HG03196 (cell line): ENCODE results near the gene IFNAR1.
A peak's percentile ranks its signal among the peaks of the same experiment; 100 is the strongest.
"Not testable (repeated sequence)": the region's sequence is repeated elsewhere in the genome, so short reads cannot be mapped to it uniquely, and the experiment has no call there.

ENCODE experiments used
- ATAC-seq: cut with Tn5 transposase; IDR thresholded peaks from one replicate; pipeline ENCODE4 v1.9.1; 2021; ENCODE audit not compliant: unreplicated experiment

IFNAR1 gene

DNA sequence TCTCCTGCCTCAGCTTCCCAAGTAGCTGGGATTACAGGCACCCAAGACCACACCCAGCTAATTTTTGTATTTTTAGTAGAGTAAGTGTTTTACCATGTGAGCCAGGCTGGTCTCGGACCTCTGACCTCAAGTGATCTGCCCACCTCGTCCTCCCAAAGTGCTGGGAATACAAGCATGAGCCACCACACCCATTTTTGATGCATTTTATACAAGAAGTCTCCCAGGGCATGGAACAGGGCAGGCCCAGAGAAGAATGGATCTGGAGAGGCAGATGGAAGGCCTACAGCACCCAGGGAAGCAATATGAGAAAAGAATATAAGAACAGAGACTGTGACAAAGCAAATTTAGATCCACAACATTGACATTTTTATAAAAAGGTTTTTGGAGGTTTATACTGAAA is 18.8 kb upstream of the IFNAR1 start:
- ATAC-seq, result no peak

DNA sequence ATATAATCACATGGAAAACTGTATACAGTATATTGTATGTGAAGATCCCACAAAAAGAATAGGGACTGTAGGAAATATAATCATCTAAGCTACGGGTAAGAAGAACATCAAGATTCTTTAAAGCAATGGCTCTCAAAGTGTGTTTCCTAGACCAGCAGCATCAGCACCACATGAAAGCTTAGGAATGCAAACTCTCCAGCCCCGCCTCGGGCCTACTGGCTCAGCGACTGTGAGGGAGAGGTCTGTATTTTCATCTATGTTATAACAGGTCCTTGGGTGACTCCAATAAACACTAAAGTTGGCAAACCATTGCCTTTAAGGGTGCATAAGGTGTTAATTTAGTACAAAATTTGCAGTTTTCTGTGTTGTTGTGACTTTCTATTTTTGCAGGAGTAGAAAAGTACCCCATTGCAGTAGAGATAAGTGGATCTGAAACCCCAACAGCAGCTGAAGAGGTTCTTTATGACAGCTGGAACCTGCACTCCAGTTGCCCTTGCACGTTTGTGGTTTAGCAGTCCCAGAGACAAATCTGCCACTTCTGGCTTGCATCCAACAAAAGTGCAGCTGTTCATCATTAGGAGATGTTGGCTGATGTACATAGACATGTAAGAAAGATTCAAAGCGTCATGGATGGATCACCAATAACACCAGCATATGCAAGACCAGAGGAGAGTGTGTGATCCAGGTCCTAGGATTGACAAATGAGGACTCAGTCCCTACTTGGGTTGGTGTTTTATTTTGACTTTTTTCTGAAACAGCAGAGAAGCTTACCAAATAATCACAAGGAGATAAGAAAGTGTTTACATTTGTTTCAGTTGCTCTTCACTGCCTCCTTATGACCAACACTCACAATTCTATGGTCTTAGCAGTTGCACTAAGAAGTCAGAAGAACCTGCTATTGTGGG is 15.9 kb upstream of the IFNAR1 start:
- peak; percentile 72 for ATAC-seq

GRCh38 chr21:33309778-33310177 is 15.0 kb upstream of the IFNAR1 start:
- no peak for ATAC-seq

- no peak for ATAC-seq
Observed at GRCh38 chr21:33312121-33312520, 12.6 kb upstream of the IFNAR1 start.

GRCh38 chr21:33313183-33313582 is 11.6 kb upstream of the IFNAR1 start:
- no peak for ATAC-seq

GRCh38 chr21:33313611-33314010 is 11.2 kb upstream of the IFNAR1 start:
- ATAC-seq, result no peak

DNA sequence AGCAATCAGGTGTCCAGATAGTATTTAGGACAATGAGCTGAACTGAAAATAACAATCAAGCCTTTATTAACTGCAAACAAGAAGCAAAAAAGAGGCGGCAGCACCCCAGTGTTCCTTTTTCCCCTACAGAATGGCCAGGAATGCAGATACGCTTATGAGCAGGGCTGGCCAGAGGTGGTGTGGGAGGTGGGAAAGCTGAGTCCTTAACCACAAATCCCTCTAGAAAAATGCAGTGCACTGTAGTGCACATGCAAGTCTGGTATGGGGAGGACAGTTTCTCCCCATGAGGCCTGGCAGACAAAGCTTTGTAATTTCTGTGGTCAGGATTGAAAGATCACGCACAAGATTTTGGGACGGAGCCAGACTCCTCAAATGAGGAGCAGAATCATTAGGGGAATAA is 10.7 kb upstream of the IFNAR1 start:
- ATAC-seq, result no peak

DNA sequence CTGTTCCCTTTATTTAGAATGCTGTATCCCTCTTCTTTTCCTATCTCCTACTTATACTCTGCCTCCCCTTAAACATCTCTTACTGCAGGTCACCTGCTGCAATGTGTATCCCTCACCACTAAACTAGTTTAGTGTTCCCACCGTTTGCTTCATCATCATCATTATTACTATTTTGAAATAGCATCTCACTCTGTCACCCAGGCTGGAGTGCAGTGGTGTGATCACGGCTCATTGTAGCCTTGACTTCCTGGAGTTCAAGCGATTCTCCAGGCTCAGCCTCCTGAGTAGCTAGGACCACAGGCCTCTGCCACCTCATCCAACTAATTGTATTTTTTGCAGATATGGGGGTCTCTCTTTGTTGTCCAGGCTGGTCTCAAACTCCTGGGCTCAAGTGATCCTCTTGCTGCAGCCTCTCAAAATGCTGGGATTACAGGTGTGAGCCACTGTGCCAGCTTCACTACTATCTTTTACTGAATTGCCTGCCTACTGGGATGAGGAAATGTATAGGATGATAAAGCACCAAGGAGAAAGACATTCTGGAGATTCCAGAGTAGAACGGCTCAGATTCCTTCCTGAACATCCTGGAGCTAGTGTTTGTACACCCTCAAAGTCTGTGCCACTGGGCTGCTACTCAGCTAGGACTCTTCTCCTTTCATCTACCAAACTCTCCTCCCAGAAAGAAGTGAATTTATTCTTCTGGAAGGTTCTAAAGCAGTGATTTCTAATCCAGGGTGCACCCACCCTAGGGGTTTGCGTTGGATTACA is 8.6 kb upstream of the IFNAR1 start:
- ATAC-seq, result no peak

DNA sequence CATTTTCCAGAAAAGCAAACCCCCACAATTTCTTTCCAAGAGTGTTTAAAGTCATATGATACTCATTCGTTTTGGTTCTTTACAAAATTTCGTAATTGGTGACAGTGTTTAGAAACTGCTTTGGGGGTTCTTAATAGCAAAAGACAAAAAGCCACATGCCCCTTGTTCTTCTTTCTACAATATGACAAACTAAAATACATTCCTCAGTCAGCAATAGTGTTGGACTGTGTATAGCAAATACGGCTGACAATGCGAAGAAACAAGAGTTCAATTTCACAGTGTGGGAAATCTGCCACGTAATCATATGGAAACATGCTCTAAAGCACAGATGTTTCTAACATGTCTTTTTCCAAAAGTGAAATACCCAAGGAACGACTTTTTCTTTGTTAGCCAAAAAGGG is 7.6 kb upstream of the IFNAR1 start:
- no peak for ATAC-seq

- ATAC-seq, result no peak
Observed at GRCh38 chr21:33317786-33318486, 6.8 kb upstream of the IFNAR1 start.

DNA sequence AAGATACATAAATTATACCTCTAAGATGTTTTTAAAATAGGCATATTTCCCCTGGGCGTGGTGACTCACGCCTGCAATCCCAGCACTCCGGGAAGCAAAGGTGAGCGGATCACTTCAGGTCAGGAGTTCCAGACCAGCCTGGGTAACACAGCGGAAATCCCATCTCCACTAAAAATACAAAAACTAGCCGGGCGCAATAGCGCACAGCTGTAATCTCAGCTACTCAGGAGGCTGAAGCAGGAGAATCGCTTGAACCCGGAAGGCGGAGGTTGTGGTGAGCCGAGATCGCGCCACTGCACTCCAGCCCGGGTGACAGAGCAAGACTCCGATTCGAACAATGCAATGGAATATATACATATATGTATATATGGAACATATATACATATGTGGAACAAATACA is 3.8 kb upstream of the IFNAR1 start:
- not testable (repeated sequence) for ATAC-seq

DNA sequence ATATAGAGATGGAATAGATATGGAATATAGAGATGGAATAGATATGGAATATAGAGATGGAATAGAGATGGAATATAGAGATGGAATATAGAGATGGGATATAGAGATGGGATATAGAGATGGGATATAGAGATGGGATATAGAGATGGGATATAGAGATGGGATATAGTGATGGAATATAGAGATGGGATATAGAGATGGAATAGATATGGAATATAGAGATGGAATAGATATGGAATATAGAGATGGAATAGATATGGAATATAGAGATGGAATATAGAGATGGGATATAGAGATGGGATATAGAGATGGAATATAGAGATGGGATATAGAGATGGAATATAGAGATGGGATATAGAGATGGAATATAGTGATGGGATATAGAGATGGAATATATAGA is 1.2 kb upstream of the IFNAR1 start:
- not testable (repeated sequence) for ATAC-seq

GRCh38 chr21:33325222-33326067 is 675 bp downstream of the IFNAR1 start:
- ATAC-seq, result peak; percentile 40

DNA sequence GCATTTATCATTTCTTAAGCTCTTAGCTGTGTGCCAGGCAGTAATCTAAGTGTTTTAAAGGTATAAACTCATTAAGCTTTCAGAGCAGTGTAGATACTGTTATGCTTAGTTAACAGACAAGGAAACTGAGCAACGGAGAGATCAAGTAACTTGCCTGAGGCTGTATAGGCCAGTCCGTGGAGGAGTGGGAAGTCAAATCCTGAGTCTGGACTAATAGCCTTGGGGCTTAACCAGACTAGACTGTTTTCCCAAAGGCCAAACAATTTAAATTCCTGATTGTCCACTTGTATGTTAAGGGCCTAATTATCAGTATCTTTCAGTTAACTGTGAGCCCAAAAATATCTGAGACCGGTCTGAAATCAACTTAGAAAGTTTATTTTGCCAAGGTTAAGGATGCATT is 2.6 kb downstream of the IFNAR1 start:
- ATAC-seq, result no peak

GRCh38 chr21:33327792-33328433 is 3.1 kb downstream of the IFNAR1 start:
- no peak for ATAC-seq

DNA sequence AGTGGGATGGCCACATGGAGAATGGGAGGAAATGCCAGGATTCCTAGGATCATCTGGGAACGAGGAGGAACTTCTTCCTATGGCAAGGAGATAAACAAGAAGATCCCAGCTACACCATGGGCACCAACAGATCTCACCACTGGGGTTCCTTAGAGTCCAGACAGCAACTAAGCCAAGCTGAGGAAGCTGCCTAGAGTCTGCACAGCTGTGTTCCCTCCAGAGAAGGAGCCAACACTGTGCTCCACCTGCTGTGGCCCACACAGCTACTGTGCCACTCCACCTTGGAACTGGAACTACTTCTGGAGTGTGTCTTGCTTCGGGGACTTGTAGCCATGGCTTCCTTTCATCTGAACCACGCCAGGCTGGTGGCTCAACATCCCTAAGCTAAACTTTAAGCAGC is 6.0 kb downstream of the IFNAR1 start:
- no peak for ATAC-seq

- ATAC-seq, result peak; percentile 68
Observed at GRCh38 chr21:33332143-33332542, 7.4 kb downstream of the IFNAR1 start.

GRCh38 chr21:33334191-33334590 is 9.4 kb downstream of the IFNAR1 start:
- ATAC-seq, result no peak

DNA sequence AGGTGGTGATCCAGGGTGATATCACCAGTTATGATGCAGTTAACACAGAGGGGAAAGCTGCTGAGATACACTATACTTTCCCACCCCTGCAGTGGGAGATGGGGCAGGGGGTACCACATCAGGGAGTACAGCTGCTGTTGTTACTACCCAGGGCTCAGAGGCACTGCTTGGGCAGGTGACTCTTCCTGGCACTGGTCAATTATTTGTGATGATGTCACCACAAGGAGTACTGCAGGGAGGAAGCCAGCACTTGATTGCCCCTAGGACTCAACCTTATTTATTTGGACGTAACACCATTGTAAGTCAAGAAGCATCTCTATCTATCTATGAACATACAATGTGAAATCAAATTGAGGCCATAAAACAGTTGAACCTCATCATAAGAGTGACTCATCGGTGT is 10.1 kb downstream of the IFNAR1 start:
- no peak for ATAC-seq

- no peak for ATAC-seq
Observed at GRCh38 chr21:33339135-33339534, 14.4 kb downstream of the IFNAR1 start.
